GM23248 (cell line): Measurements from ENCODE around the gene MRPL40.

ENCODE experiments used
- EZH2 ChIP-seq: fragments of 200-600 bp; sonication (generic); IDR thresholded peaks from 2 replicates; pipeline ENCODE4 v1.6.1; 2018; ENCODE audit warnings: antibody characterized with exemption, mild to moderate bottlenecking; ENCODE audit not compliant: insufficient read depth, poor library complexity, severe bottlenecking
- EZH2phosphoT487 ChIP-seq: fragments of 200-600 bp; sonication (generic); IDR thresholded peaks from 2 replicates; pipeline ENCODE4 v1.6.1; 2018; ENCODE audit warnings: antibody characterized with exemption, moderate library complexity, mild to moderate bottlenecking, low read depth; ENCODE audit not compliant: insufficient read depth

GRCh38 chr22:19464975-19465374 is 32.6 kb downstream of the MRPL40 start:
- TF ChIP-seq EZH2phosphoT487 (no peak), EZH2 (no peak)
